Gastroesophageal sphincter (tissue), 3 donors: Measurements from ENCODE around the gene ITIH1.

Experiments
- POLR2A ChIP-seq, 2 donors: fragments of 450-650 bp; IDR thresholded peaks; one replicate each; pipeline ENCODE4 v1.6.1; 2017; ENCODE audit warnings: antibody characterized with exemption in 2 of 2, mild to moderate bottlenecking in 2 of 2, moderate library complexity in 1 of 2
- POLR2AphosphoS5 ChIP-seq: sonication (generic); formaldehyde crosslinking; IDR thresholded peaks from one replicate; pipeline ENCODE4 v1.6.1; 2017; ENCODE audit warnings: antibody characterized with exemption
- TF ChIP-seq, protein P1 (sequence below), 4 experiments: fragments of 200-600 bp in 2 of 4; fragments of 450-650 bp in 2 of 4; sonication (generic) in 1 of 4; IDR thresholded peaks; one replicate each; pipeline ENCODE4 v1.5.1; 2017 to 2019; ENCODE audit warnings: antibody characterized with exemption in 4 of 4, mild to moderate bottlenecking in 2 of 4, moderate library complexity in 2 of 4

DNA sequence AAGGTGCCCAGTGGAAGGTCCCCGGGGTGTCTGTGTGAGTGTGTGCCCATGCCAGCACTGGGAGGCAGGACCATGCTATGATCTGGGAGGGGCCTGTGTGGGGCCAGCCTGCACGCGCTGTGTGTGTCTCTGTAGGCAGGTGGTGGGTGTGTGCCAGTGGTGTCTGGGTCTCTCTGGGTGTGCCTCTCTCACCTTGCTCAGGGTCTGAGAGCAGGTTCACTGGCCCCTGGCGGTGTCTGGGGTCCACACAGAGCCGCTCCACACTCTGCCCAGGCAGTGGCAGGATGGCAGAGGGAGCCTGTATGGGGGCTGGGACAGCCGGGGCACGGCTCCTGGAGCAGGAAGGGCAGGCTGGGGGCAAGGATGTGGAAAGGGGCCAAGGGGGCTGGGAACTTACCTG is 40.5 kb downstream of the ITIH1 start:
- TF ChIP-seq, protein P1, sequence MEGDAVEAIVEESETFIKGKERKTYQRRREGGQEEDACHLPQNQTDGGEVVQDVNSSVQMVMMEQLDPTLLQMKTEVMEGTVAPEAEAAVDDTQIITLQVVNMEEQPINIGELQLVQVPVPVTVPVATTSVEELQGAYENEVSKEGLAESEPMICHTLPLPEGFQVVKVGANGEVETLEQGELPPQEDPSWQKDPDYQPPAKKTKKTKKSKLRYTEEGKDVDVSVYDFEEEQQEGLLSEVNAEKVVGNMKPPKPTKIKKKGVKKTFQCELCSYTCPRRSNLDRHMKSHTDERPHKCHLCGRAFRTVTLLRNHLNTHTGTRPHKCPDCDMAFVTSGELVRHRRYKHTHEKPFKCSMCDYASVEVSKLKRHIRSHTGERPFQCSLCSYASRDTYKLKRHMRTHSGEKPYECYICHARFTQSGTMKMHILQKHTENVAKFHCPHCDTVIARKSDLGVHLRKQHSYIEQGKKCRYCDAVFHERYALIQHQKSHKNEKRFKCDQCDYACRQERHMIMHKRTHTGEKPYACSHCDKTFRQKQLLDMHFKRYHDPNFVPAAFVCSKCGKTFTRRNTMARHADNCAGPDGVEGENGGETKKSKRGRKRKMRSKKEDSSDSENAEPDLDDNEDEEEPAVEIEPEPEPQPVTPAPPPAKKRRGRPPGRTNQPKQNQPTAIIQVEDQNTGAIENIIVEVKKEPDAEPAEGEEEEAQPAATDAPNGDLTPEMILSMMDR (IDR thresholded peaks at IDR 0.05) = no peak
- TF ChIP-seq POLR2A (IDR thresholded peaks at IDR 0.05) (no peak), POLR2AphosphoS5 (no peak)
